K562 (cell line): Measurements from ENCODE around the gene MRPL16. TPM values are rescaled to one million over a fixed set of nuclear protein-coding genes. Genes with fewer than 3 reads are reported as not detected.

Experiments
- ASH1L ChIP-seq: fragments of 450-650 bp; IDR thresholded peaks from 2 replicates; pipeline ENCODE4 v1.6.1; 2018; ENCODE audit warnings: borderline replicate concordance, mild to moderate bottlenecking, low read depth; ENCODE audit not compliant: partially characterized antibody
- ATF1 ChIP-seq, 2 experiments: fragments of 450-650 bp in 1 of 2; IDR thresholded peaks; 2 replicates each; pipeline ENCODE4 v1.6.1; 2016; ENCODE audit warnings: missing compliant biosample characterization in 1 of 2, missing genetic modification characterization in 1 of 2
- CC2D1A ChIP-seq: fragments of 450-650 bp; IDR thresholded peaks from 2 replicates; pipeline ENCODE4 v1.6.1; 2017; ENCODE audit warnings: mild to moderate bottlenecking
- CEBPB ChIP-seq: fragments of 450-650 bp; IDR thresholded peaks from 2 replicates; pipeline ENCODE4 v1.6.1; 2016; ENCODE audit warnings: missing genetic modification characterization, missing compliant biosample characterization
- CEBPG ChIP-seq, 3 experiments: fragments of 200-800 bp in 1 of 3; sonication (Bioruptor generic) in 1 of 3; sonication (generic) in 1 of 3; formaldehyde crosslinking in 1 of 3; IDR thresholded peaks in 2 of 3; conservative IDR thresholded peaks in 1 of 3; 2 replicates each; pipeline versions ENCODE4 v1.6.1 to v1.8.0; 2016 to 2022; ENCODE audit warnings: missing compliant biosample characterization in 2 of 3, missing genetic modification characterization in 2 of 3, mild to moderate bottlenecking in 1 of 3, missing genetic modification reagents in 1 of 3
- E2F6 ChIP-seq, 2 experiments: IDR thresholded peaks; 2 replicates each; pipeline ENCODE4 v1.6.1; 2011; ENCODE audit warnings: borderline replicate concordance in 1 of 2, control low read depth in 1 of 2, low read depth in 1 of 2, low read length in 1 of 2, mild to moderate bottlenecking in 1 of 2, mixed read lengths in 1 of 2, moderate library complexity in 1 of 2; ENCODE audit not compliant: insufficient read depth in 1 of 2, insufficient read length in 1 of 2, poor library complexity in 1 of 2, severe bottlenecking in 1 of 2; ENCODE audit errors: extremely low read depth in 1 of 2
- ELF4 ChIP-seq: fragments of 450-650 bp; formaldehyde crosslinking; IDR thresholded peaks from 2 replicates; pipeline ENCODE4 v1.4.0; 2022; ENCODE audit warnings: missing genetic modification characterization
- HDAC1 ChIP-seq, 2 experiments: fragments of 450-650 bp; IDR thresholded peaks; 2 replicates each; pipeline ENCODE4 v1.6.1; 2016 to 2017; ENCODE audit warnings: inconsistent platforms in 1 of 2, mild to moderate bottlenecking in 1 of 2, moderate library complexity in 1 of 2
- L3MBTL2 ChIP-seq: fragments of 450-650 bp; IDR thresholded peaks from 2 replicates; pipeline ENCODE4 v1.6.1; 2016; ENCODE audit warnings: mild to moderate bottlenecking, moderate library complexity
- MAZ ChIP-seq, 2 experiments: fragments of 450-650 bp in 1 of 2; sonication (generic) in 1 of 2; formaldehyde crosslinking; IDR thresholded peaks in 1 of 2; conservative IDR thresholded peaks in 1 of 2; 2 replicates each; pipeline versions ENCODE4 v1.4.0 to v1.5.0; 2020; ENCODE audit warnings: mild to moderate bottlenecking in 1 of 2, missing genetic modification reagents in 1 of 2
- RAD21 ChIP-seq, 2 experiments: fragments of 250-450 bp in 1 of 2; fragments of 450-650 bp in 1 of 2; sonication (Bioruptor Pico) in 1 of 2; formaldehyde crosslinking in 1 of 2; IDR thresholded peaks in 1 of 2; conservative IDR thresholded peaks in 1 of 2; 2 replicates each; pipeline versions ENCODE4 v1.4.0 to v1.8.0; 2020 to 2022; ENCODE audit warnings: mild to moderate bottlenecking in 2 of 2, moderate library complexity in 1 of 2
- RCOR1 ChIP-seq, 2 experiments: IDR thresholded peaks; 2 replicates each; pipeline ENCODE4 v1.6.1; 2012; ENCODE audit warnings: low read depth in 2 of 2, low read length in 2 of 2, borderline replicate concordance in 1 of 2, improper control_type of control experiment in 1 of 2
- RNF2 ChIP-seq: sonication (generic); IDR thresholded peaks from 2 replicates; pipeline ENCODE4 v1.6.1; 2016
- SLC30A9 ChIP-seq: fragments of 250-450 bp; sonication (Bioruptor Pico); IDR thresholded peaks from 2 replicates; pipeline ENCODE4 v1.8.0; 2022; ENCODE audit warnings: mild to moderate bottlenecking, moderate library complexity
- TOE1 ChIP-seq, 2 experiments: fragments of 450-650 bp in 1 of 2; sonication (generic) in 1 of 2; formaldehyde crosslinking in 1 of 2; IDR thresholded peaks; 2 replicates each; pipeline versions ENCODE4 v1.7.1 to v1.8.0; 2016 to 2022; ENCODE audit warnings: borderline replicate concordance in 2 of 2, mild to moderate bottlenecking in 2 of 2, antibody characterized with exemption in 1 of 2, inconsistent platforms in 1 of 2, low read depth in 1 of 2, missing genetic modification reagents in 1 of 2, moderate library complexity in 1 of 2
- ZBTB33 ChIP-seq: sonication (generic); formaldehyde crosslinking; IDR thresholded peaks from 2 replicates; pipeline ENCODE4 v1.8.1; 2023; ENCODE audit warnings: mild to moderate bottlenecking, missing genetic modification reagents
- ZBTB5 ChIP-seq: fragments of 450-650 bp; IDR thresholded peaks from 2 replicates; pipeline ENCODE4 v1.6.1; 2017; ENCODE audit warnings: antibody characterized with exemption
- ZNF639 ChIP-seq, 2 experiments: fragments of 200-800 bp in 1 of 2; sonication (Bioruptor generic) in 1 of 2; sonication (generic) in 1 of 2; formaldehyde crosslinking in 1 of 2; IDR thresholded peaks in 1 of 2; conservative IDR thresholded peaks in 1 of 2; 2 replicates each; pipeline versions ENCODE4 v1.5.0 to v1.6.1; 2016 to 2020; ENCODE audit warnings: missing compliant biosample characterization in 1 of 2, missing genetic modification characterization in 1 of 2, missing genetic modification reagents in 1 of 2
- polyA plus RNA-seq, 8 experiments: library from polyadenylated mRNA; depleted of rRNA in 4 of 8; stranded (reverse) in 5 of 8; unstranded in 3 of 8; fragments of >200 nt; fragmentation: Nextera tagmentation in 2 of 8; fragmentation: Illumina TruSeq in 1 of 8; extraction: Ambion mirVana in 2 of 8; extraction: Trizol in 1 of 8; gene quantifications; 2 replicates each; pipeline versions ENCODE4 v1.2.1 to v1.2.3, GENCODE V29; 2011 to 2014; ENCODE audit warnings: inconsistent platforms in 1 of 8, missing spikeins in 1 of 8
- total RNA-seq, 7 experiments: library from RNA; depleted of rRNA in 6 of 7; stranded (reverse); fragments of >200 nt in 6 of 7; fragmentation: Illumina TruSeq in 2 of 7; extraction: Trizol in 2 of 7; gene quantifications; 2 replicates each; pipeline versions ENCODE4 v1.2.1 to v1.2.3, GENCODE V29; 2011 to 2021; ENCODE audit warnings: low replicate concordance in 1 of 7

MRPL16 gene
- total and polyA plus RNA-seq, 9 of the 15 experiments (the other 6 are each of a cell fraction or from before 2014, with no cell fraction given), result 63.3 to 209 (median 157) TPM

- no peak for TF ChIP-seq TOE1 (IDR thresholded peaks at IDR 0.05; ENCODE audit: borderline replicate concordance)
- TF ChIP-seq TOE1 (CRISPR knock-in tag; IDR thresholded peaks at IDR 0.05; ENCODE audit: borderline replicate concordance, low read depth), result no peak
- peak; percentile 99 for TF ChIP-seq L3MBTL2
- peak; percentile 82 to 86 for TF ChIP-seq E2F6 (IDR thresholded peaks at IDR 0.05; ENCODE audit: borderline replicate concordance in 1 of 2, extremely low read depth in 1 of 2, insufficient read depth in 1 of 2, insufficient read length in 1 of 2, low read depth in 1 of 2, low read length in 1 of 2, poor library complexity in 1 of 2, severe bottlenecking in 1 of 2)
- TF ChIP-seq ZBTB5, result peak; percentile 75
- TF ChIP-seq CC2D1A, result peak; percentile 71; the same call in 1 of the 2 replicates
- peak; percentile 92 for TF ChIP-seq CEBPB (tag)
- peak; percentile 59; the same call in 1 of the 2 replicates for TF ChIP-seq RNF2
- peak; percentile 57; the same call in 1 of the 2 replicates for TF ChIP-seq ZBTB33
- 0 out of 4 replicates have a peak, but pooled peaks of 1 of the 2 experiments have one; percentile 34 for TF ChIP-seq RCOR1 (IDR thresholded peaks at IDR 0.05; ENCODE audit: borderline replicate concordance in 1 of 2, low read depth in 2 of 2, low read length in 2 of 2)
- TF ChIP-seq CEBPG (CRISPR knock-in tag; IDR thresholded peaks at IDR 0.05), result 0 out of 2 replicates have a peak, but pooled peaks have one; percentile 15
- TF ChIP-seq CEBPG (tag; conservative IDR thresholded peaks at IDR 0.05 in 1 of 2, IDR thresholded peaks at IDR 0.05 in 1 of 2), result peak in 1 of 2 experiments; percentile 76; a peak in 1 of 4 replicates
- TF ChIP-seq SLC30A9, result no peak
- no peak for TF ChIP-seq ATF1 (CRISPR knock-in tag; IDR thresholded peaks at IDR 0.05)
- TF ChIP-seq ATF1 (tag; IDR thresholded peaks at IDR 0.05), result peak; percentile 19; the same call in 1 of the 2 replicates
- no peak for TF ChIP-seq ZNF639 (CRISPR knock-in tag; conservative IDR thresholded peaks at IDR 0.05 in 1 of 2, IDR thresholded peaks at IDR 0.05 in 1 of 2)
- TF ChIP-seq HDAC1 (IDR thresholded peaks at IDR 0.05), result peak in 1 of 2 experiments; percentile 18; a peak in 1 of 4 replicates
- peak in 1 of 2 experiments; percentile 56; a peak in 2 of 4 replicates for TF ChIP-seq MAZ (CRISPR knock-in tag; conservative IDR thresholded peaks at IDR 0.05 in 1 of 2, IDR thresholded peaks at IDR 0.05 in 1 of 2)
- no peak for TF ChIP-seq ELF4 (CRISPR knock-in tag)
- peak; percentile 85 to 86 for TF ChIP-seq RAD21 (CRISPR knock-in tag; conservative IDR thresholded peaks at IDR 0.05 in 1 of 2, IDR thresholded peaks at IDR 0.05 in 1 of 2)
- TF ChIP-seq ASH1L, result peak; percentile 43
Observed at GRCh38 chr11:59802639-59803176, 7.9 kb downstream of the MRPL16 start (continued).
